BE2C (cell line): ENCODE data around the gene RCBTB2.

ENCODE experiments used
- DNase-seq: peaks from one replicate; pipeline ENCODE4 v3.0.0-alpha.2; 2020
- H3K27me3 ChIP-seq: fragments of 250-450 bp; sonication (Bioruptor Pico); 2 replicates; pipeline ENCODE4 v1.5.1; 2020; ENCODE audit warnings: mild to moderate bottlenecking
- H3K36me3 ChIP-seq: fragments of 250-450 bp; sonication (Bioruptor Pico); 2 replicates; pipeline ENCODE4 v1.5.1; 2020; ENCODE audit warnings: mild to moderate bottlenecking
- H3K4me1 ChIP-seq: fragments of 250-450 bp; sonication (Bioruptor Pico); 2 replicates; pipeline ENCODE4 v1.5.1; 2020
- H3K4me3 ChIP-seq: 2 replicates; pipeline ENCODE4 v1.5.1; 2011; ENCODE audit warnings: low read depth, low read length
- H3K9me3 ChIP-seq: fragments of 250-450 bp; sonication (Bioruptor Pico); 2 replicates; pipeline ENCODE4 v1.5.1; 2020
- CTCF ChIP-seq: IDR thresholded peaks from 2 replicates; pipeline ENCODE4 v1.5.1; 2012; ENCODE audit warnings: mild to moderate bottlenecking, low read depth, low read length

RCBTB2 gene

GRCh38 chr13:48504606-48505005 lies 28.3 kb downstream of the RCBTB2 start:
- Histone ChIP-seq H3K27me3 (no peaks in the 10 kb centered on the region), H3K4me3 (no peak overlapping the region), H3K36me3 (no peaks in the 10 kb centered on the region), H3K9me3 (no peaks in the 10 kb centered on the region), H3K4me1 (no peaks in the 10 kb centered on the region; the same call in 1 of the 2 replicates)
- TF ChIP-seq CTCF = no peak
- DNase-seq = no peak

DNA sequence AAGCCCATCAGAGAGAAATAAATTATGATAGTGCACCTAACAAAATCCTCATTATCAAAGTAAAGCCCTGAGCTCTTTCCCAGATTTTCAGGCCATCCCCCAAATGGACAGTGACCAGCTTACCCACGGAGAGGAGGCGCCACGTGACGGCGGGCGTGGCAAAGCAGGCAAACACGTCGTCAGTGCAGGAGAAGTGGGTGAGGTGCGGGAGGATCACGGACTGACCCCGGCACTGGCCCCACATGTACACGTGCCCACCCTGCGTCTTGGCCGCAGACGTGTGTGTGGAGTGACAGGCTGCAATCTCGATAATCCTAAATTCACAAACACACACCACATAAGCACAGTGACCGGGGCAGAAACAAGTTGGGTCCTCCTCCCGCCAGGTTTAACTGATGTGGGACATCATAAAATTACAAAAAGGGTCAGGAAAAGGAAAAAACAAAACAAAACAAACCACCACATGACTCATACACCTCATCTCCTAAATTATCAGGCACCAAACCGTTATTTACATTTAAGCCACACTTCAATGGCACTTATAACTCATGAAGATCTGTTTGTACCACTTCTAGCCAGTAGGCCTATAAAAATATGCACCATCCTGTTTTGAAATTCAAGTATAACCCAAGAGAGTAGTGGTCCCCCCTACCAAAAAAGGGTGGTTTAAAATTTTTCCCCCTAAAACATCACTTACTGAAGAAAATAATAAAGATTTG lies 30.1 kb downstream of the RCBTB2 start:
- no peak for TF ChIP-seq CTCF
- no peaks in the 10 kb centered on the region for H3K36me3 ChIP-seq
- H3K4me1 ChIP-seq = no peaks in the 10 kb centered on the region; the same call in 1 of the 2 replicates
- DNase-seq = no peak
- H3K9me3 ChIP-seq = no peaks in the 10 kb centered on the region
- no peak overlapping the region for H3K4me3 ChIP-seq
- no peaks in the 10 kb centered on the region for H3K27me3 ChIP-seq

- no peak for DNase-seq
- H3K4me1 ChIP-seq = no peaks in the 10 kb centered on the region; the same call in 1 of the 2 replicates
Observed at GRCh38 chr13:48501705-48502104, 31.2 kb downstream of the RCBTB2 start.

DNA sequence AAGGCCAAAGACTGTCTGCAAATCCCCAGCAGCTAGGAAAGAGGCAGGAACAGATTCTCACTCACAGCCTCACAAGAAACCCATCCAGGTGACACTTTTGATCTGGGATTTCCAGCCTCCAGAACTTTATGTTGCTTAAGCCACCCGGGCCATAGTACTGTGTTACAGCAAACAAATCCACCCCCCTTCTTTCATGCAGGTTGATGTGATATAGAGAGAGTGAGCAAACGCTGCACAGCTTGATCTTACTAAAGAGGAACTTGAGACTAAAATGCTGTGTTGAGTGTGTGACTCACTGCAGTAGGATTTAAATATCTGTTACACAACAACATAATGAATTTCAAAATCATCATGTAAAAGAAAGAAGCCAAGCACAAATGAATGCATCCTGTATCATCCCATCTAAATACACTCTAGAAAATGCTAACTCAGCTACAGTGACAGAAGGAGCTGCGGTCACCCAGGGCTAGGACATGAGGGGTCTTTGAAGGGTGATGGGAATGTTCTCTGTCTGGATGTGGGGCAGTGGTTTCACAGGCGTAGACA lies 32.2 kb downstream of the RCBTB2 start:
- H3K4me3 ChIP-seq = no peak overlapping the region
- H3K9me3 ChIP-seq = no peaks in the 10 kb centered on the region
- H3K36me3 ChIP-seq = no peaks in the 10 kb centered on the region
- no peak for TF ChIP-seq CTCF
- DNase-seq = no peak
- no peaks in the 10 kb centered on the region for H3K27me3 ChIP-seq
- no peaks in the 10 kb centered on the region for H3K4me1 ChIP-seq

More at GRCh38 chr13:48501705-48502104, 31.2 kb downstream of the RCBTB2 start:
- H3K4me3 ChIP-seq = no peak overlapping the region
- H3K36me3 ChIP-seq = no peaks in the 10 kb centered on the region
- no peaks in the 10 kb centered on the region for H3K9me3 ChIP-seq
- H3K27me3 ChIP-seq = no peaks in the 10 kb centered on the region
- TF ChIP-seq CTCF = no peak

GRCh38 chr13:48497669-48498068 lies 35.2 kb downstream of the RCBTB2 start:
- no peaks in the 10 kb centered on the region for H3K27me3 ChIP-seq
- H3K4me1 ChIP-seq = peaks cover 8% of the 10 kb centered on the region
- H3K4me3 ChIP-seq = no peak overlapping the region
- TF ChIP-seq CTCF = no peak
- no peak for DNase-seq
- H3K9me3 ChIP-seq = no peaks in the 10 kb centered on the region
- no peaks in the 10 kb centered on the region for H3K36me3 ChIP-seq
